GM12878 (cell line): ENCODE results near the gene GNA15. TPM values are rescaled to one million over a fixed set of nuclear protein-coding genes. Genes with fewer than 3 reads are reported as not detected.

Experiments
- ATAC-seq: fragments of 200-7000 bp; cut with Tn5 transposase; 3 replicates; pipeline ENCODE4 v1.9.1; 2020; ENCODE audit warnings: mild to moderate bottlenecking, moderate library complexity
- BruUV-seq: library from RNA; stranded (reverse); fragments of 400-500 nt; replicated peaks from 2 replicates; lab custom pipeline; 2021; lab: Mats Ljungman, UMichigan
- CTCF ChIA-PET: fragments of 300-600 bp; sonication (Branson Sonifier 250); formaldehyde crosslinking; extraction: SDS; loops from one replicate; lab custom pipeline; 2021; ENCODE audit warnings: inconsistent platforms; lab: Yijun Ruan, JAX
- POLR2A ChIA-PET: fragments of 350-600 bp; formaldehyde crosslinking; extraction: SDS; loops from one replicate; lab custom pipeline; 2021; ENCODE audit warnings: inconsistent platforms; lab: Charles Lee
- RAD21 ChIA-PET: fragments of 300-600 bp; sonication (Branson Sonifier 250); formaldehyde crosslinking; loops from one replicate; lab custom pipeline; 2023; ENCODE audit warnings: antibody characterized with exemption; ENCODE audit not compliant: unreplicated experiment; lab: Charles Lee
- SMC1A ChIA-PET: fragments of 300-600 bp; sonication (Branson Sonifier 250); formaldehyde crosslinking; loops from one replicate; lab custom pipeline; 2023; ENCODE audit not compliant: unreplicated experiment, uncharacterized antibody; lab: Charles Lee
- DNase-seq: peaks from one replicate; pipeline ENCODE4 v3.0.0-alpha.2; 2011; ENCODE audit warnings: low read depth, low spot score
- FAIRE-seq: peaks from 3 replicates; lab custom pipeline; 2011; peaks lifted over from hg19 to GRCh38; lab: Jason Lieb, UNC
- H2AFZ ChIP-seq: 2 replicates; pipeline ENCODE4 v1.6.0; 2011; ENCODE audit warnings: low read depth, low read length, control low read depth; ENCODE audit not compliant: control insufficient read depth
- H3K27ac ChIP-seq: 2 replicates; pipeline ENCODE4 v1.5.1; 2011; ENCODE audit warnings: control low read depth; ENCODE audit not compliant: control insufficient read depth, insufficient read depth
- H3K27me3 ChIP-seq, 2 experiments: replicated peaks in 1 of 2; 2 replicates each; pipeline versions ENCODE4 v1.6.0 to v1.6.1; 2011; ENCODE audit warnings: low read length in 1 of 2; ENCODE audit not compliant: control insufficient read depth in 2 of 2, insufficient read depth in 2 of 2
- H3K36me3 ChIP-seq, 2 experiments: 2 replicates each; pipeline ENCODE4 v1.5.1; 2011; ENCODE audit warnings: low read length in 1 of 2; ENCODE audit not compliant: control insufficient read depth in 2 of 2, insufficient read depth in 2 of 2
- H3K4me1 ChIP-seq: 2 replicates; pipeline ENCODE4 v1.6.1; 2011; ENCODE audit warnings: mild to moderate bottlenecking, low read length, moderate library complexity, mixed read lengths; ENCODE audit not compliant: control insufficient read depth, insufficient read depth
- H3K4me2 ChIP-seq: 2 replicates; pipeline ENCODE4 v1.6.0; 2011; ENCODE audit warnings: control low read depth; ENCODE audit not compliant: control insufficient read depth, insufficient read depth
- H3K4me3 ChIP-seq: fragments of 200-600 bp; sonication (generic); 2 replicates; pipeline ENCODE4 v1.5.1; 2016
- H3K79me2 ChIP-seq: 2 replicates; pipeline ENCODE4 v1.6.0; 2011; ENCODE audit warnings: low read length; ENCODE audit not compliant: control insufficient read depth, insufficient read depth
- H3K9ac ChIP-seq: 2 replicates; pipeline ENCODE4 v1.8.0; 2011; ENCODE audit warnings: low read length, control low read depth, mixed read lengths; ENCODE audit not compliant: control insufficient read depth, insufficient read depth
- H3K9me3 ChIP-seq: replicated peaks from 3 replicates; pipeline ENCODE4 v1.5.1; 2011; ENCODE audit warnings: mild to moderate bottlenecking, low read length; ENCODE audit not compliant: control insufficient read depth, insufficient read depth
- H4K20me1 ChIP-seq: 2 replicates; pipeline ENCODE4 v1.6.0; 2011; ENCODE audit not compliant: control insufficient read depth, insufficient read depth
- BCL3 ChIP-seq: IDR thresholded peaks from 2 replicates; pipeline ENCODE4 v1.6.1; 2011; ENCODE audit warnings: borderline replicate concordance, low read depth, mild to moderate bottlenecking, moderate library complexity, low read length; ENCODE audit not compliant: insufficient read depth, poor library complexity, severe bottlenecking
- BCLAF1 ChIP-seq: fragments of 450-650 bp; IDR thresholded peaks from 2 replicates; pipeline ENCODE4 v1.6.1; 2017; ENCODE audit warnings: antibody characterized with exemption, mild to moderate bottlenecking, moderate library complexity
- CEBPB ChIP-seq, 2 experiments: fragments of 150-350 bp in 1 of 2; IDR thresholded peaks; 2 replicates each; pipeline ENCODE4 v1.6.1; 2012 to 2014; ENCODE audit warnings: low read depth in 2 of 2, low read length in 2 of 2, borderline replicate concordance in 1 of 2, inconsistent platforms in 1 of 2
- IKZF2 ChIP-seq, 2 experiments: fragments of 450-650 bp; IDR thresholded peaks; 2 replicates each; pipeline ENCODE4 v1.6.1; 2017; ENCODE audit warnings: mild to moderate bottlenecking in 2 of 2, moderate library complexity in 2 of 2
- MTA2 ChIP-seq: fragments of 450-650 bp; IDR thresholded peaks from 2 replicates; pipeline ENCODE4 v1.6.1; 2016; ENCODE audit warnings: low read depth, mild to moderate bottlenecking, moderate library complexity
- MXI1 ChIP-seq: fragments of 150-350 bp; IDR thresholded peaks from 2 replicates; pipeline ENCODE4 v1.6.1; 2011; ENCODE audit warnings: low read depth, mild to moderate bottlenecking, inconsistent platforms, low read length, improper control_type of control experiment
- NR2C2 ChIP-seq: IDR thresholded peaks from 2 replicates; pipeline ENCODE4 v1.6.1; 2011; ENCODE audit warnings: borderline replicate concordance, low read depth; ENCODE audit not compliant: control insufficient read depth, insufficient read length
- NR2F1 ChIP-seq: fragments of 450-650 bp; conservative IDR thresholded peaks from 2 replicates; pipeline ENCODE4 v1.6.1; 2017; ENCODE audit warnings: mild to moderate bottlenecking
- POLR2AphosphoS5 ChIP-seq: IDR thresholded peaks from 2 replicates; pipeline ENCODE4 v1.6.1; 2011; ENCODE audit warnings: mild to moderate bottlenecking, low read length, inconsistent platforms
- REST ChIP-seq: IDR thresholded peaks from 2 replicates; pipeline ENCODE4 v1.6.1; 2012; ENCODE audit warnings: mild to moderate bottlenecking, low read depth, low read length
- SUPT20H ChIP-seq: IDR thresholded peaks from 2 replicates; pipeline ENCODE4 v1.6.1; 2011; ENCODE audit warnings: low read depth, mild to moderate bottlenecking, low read length, moderate library complexity, borderline replicate concordance; ENCODE audit not compliant: control insufficient read depth
- WRNIP1 ChIP-seq: IDR thresholded peaks from 2 replicates; pipeline ENCODE4 v1.6.1; 2011; ENCODE audit warnings: low read depth, low read length, improper control_type of control experiment, borderline replicate concordance
- ZNF24 ChIP-seq: fragments of 450-650 bp; IDR thresholded peaks from 2 replicates; pipeline ENCODE4 v1.6.1; 2017; ENCODE audit warnings: antibody characterized with exemption, mild to moderate bottlenecking
- WGBS: methylation state at CpG from one replicate; pipeline ENCODE4 v1.1.6; 2016; ENCODE audit warnings: low lambda C conversion rate; ENCODE audit not compliant: insufficient replicate concordance, insufficient coverage; ENCODE audit errors: missing lambda C conversion rate; 5-methylcytosine and 5-hydroxymethylcytosine counted together
- in situ Hi-C: fragments of 300-500 bp; cut with MboI; formaldehyde crosslinking; loops from 9 replicates; pipeline ENCODE4 v1.14.3; 2018; ENCODE audit warnings: mixed read lengths
- intact Hi-C: fragments of 100-400 bp; cut with micrococcal nuclease; formaldehyde crosslinking; loops from one replicate; pipeline ENCODE4 v1.14.2; 2022; ENCODE audit not compliant: unreplicated experiment
- polyA plus RNA-seq, 11 experiments: library from polyadenylated mRNA; depleted of rRNA in 4 of 11; unstranded in 6 of 11; stranded (reverse) in 5 of 11; fragments of >200 nt; fragmentation: Nextera tagmentation in 4 of 11; fragmentation: Illumina TruSeq in 1 of 11; extraction: Ambion mirVana in 4 of 11; extraction: Trizol in 1 of 11; gene quantifications; 1 replicate in 1 of 11; 2 replicates in 10 of 11; pipeline versions ENCODE4 v1.2.1 to v1.2.3, GENCODE V29; 2011 to 2016; ENCODE audit warnings: inconsistent platforms in 2 of 11, missing spikeins in 2 of 11, low read depth in 1 of 11
- total RNA-seq, 4 experiments: library from RNA; depleted of rRNA in 3 of 4; stranded (reverse); fragments of >200 nt in 3 of 4; fragmentation: Illumina TruSeq in 1 of 4; extraction: Trizol in 1 of 4; gene quantifications; 2 replicates each; pipeline versions ENCODE4 v1.2.1 to v1.2.3, GENCODE V29; 2013 to 2021

GNA15 gene
- total and polyA plus RNA-seq, 10 of the 15 experiments (the other 5 are each of a cell fraction or from before 2014, with no cell fraction given): 0.42 to 18.0 (median 9.4) TPM

GRCh38 chr19:3119693-3120380, 16.0 kb upstream of the GNA15 start (continued):
- TF ChIP-seq REST (no peak), CEBPB (IDR thresholded peaks at IDR 0.05; ENCODE audit: borderline replicate concordance in 1 of 2, low read depth in 2 of 2, low read length in 2 of 2) (no peak), ZNF24 (no peak)
- TF ChIP-seq, all 136 proteins: peak for 0

GRCh38 chr19:3120611-3121276, 15.1 kb upstream of the GNA15 start:
- Histone ChIP-seq H4K20me1 (no peaks in the 10 kb centered on the region), H3K4me3 (no peak overlapping the region), H3K4me1 (peaks cover 13% of the 10 kb centered on the region), H3K27ac (no peak overlapping the region), H3K79me2 (no peaks in the 10 kb centered on the region), H3K27me3 (no peaks in the 10 kb centered on the region), H3K9ac (no peak overlapping the region), H2AFZ (no peak overlapping the region), H3K4me2 (no peak overlapping the region), H3K36me3 (no peaks in the 10 kb centered on the region), H3K9me3 (no peaks in the 10 kb centered on the region)
- ChIA-PET POLR2A (no interaction called here), RAD21 (no interaction called here), CTCF (no interaction called here), SMC1A (no interaction called here)
- DNase-seq: no peak
- BruUV-seq: no TSS peak
- no peak for FAIRE-seq
- intact Hi-C loops (loop anchor here (10.0 kb wide), 1 partner anchor 46 kb away; no protein-coding TSS in a partner anchor), in situ Hi-C loops (no loop called here)
- ATAC-seq: no peak
- WGBS: 91% methylated on average over 32 of the region's 38 CpGs
- no peak for TF ChIP-seq MXI1
- TF ChIP-seq SUPT20H: no peak
- TF ChIP-seq MTA2: no peak
- TF ChIP-seq WRNIP1: no peak
- TF ChIP-seq POLR2AphosphoS5: no peak
- TF ChIP-seq IKZF2 (IDR thresholded peaks at IDR 0.05): no peak
- no peak for TF ChIP-seq NR2F1
- no peak for TF ChIP-seq BCL3
- no peak for TF ChIP-seq NR2C2
- no peak for TF ChIP-seq BCLAF1
